HG03520 (cell line): Measurements from ENCODE around the gene CXCL6.

Experiments
- ATAC-seq: cut with Tn5 transposase; IDR thresholded peaks from one replicate; pipeline ENCODE4 v1.9.1; 2021; ENCODE audit warnings: mild to moderate bottlenecking, moderate library complexity; ENCODE audit not compliant: unreplicated experiment

CXCL6 gene

DNA sequence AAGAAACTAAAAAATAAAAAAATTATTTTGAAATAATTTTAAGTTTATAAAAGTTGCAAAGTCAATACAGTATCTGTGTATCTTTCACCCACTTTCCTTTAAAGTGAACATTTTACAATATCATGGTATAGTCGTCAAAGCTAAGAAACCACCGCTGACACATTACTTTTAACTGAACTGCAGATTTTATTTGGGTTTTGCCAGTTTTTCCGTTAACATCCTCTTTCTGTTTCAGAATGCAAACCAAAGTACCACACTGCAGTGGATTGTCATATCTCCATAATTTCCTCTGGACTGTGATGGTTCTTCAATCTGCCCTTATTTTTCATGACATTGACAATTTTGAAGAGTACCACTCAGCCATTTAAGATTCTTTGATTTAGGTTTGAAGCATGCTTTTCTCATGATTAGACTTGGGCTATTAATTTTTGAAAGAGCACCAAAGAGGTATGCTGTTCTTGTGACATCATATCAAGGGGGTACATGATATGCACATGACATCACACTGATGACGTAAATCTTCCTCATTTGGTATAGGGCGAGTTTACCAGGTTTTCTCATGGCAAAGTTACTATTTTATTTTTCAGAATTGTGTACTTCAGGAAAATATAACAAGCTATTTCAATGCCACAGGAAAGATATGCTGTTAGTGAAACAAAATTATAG is 29.1 kb downstream of the CXCL6 start:
- no peak for ATAC-seq

DNA sequence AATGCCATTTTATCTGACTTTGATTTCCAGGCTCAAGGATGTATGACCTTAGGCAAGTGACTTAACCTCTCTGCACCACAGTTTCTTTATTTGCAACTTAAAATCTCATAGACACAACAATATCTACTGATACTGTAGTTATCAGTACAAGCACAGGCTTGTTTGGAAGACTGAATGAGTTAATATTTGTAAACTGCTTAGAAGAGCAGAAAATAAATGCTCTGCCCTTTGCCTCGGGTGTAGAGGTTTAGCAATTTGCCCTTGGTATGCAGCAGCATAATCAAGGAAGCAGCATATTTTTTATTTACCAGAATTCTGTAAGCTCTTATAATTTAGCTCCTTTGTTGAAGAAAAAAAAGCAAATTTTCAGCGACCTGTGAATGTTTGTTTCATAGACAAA is 29.8 kb downstream of the CXCL6 start:
- no peak for ATAC-seq

DNA sequence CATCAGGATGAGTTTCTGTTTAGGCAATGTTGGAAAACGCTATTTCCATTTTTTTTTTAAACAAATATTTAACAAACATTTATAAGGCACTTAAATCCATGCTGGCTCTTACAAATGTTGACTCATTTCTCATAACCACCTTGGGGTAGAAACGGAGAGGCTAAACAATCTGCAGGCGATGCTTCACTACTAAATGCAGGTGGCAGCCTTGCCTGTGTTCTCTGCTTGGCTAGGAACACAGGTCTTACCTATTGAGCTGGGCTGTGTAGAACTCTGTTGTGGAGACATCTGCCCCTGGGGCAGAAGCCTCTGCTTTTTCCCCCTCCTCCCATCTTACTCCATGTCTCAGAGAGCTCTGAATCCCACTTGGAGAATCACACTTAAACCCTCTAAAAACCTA is 31.3 kb downstream of the CXCL6 start:
- ATAC-seq = no peak

DNA sequence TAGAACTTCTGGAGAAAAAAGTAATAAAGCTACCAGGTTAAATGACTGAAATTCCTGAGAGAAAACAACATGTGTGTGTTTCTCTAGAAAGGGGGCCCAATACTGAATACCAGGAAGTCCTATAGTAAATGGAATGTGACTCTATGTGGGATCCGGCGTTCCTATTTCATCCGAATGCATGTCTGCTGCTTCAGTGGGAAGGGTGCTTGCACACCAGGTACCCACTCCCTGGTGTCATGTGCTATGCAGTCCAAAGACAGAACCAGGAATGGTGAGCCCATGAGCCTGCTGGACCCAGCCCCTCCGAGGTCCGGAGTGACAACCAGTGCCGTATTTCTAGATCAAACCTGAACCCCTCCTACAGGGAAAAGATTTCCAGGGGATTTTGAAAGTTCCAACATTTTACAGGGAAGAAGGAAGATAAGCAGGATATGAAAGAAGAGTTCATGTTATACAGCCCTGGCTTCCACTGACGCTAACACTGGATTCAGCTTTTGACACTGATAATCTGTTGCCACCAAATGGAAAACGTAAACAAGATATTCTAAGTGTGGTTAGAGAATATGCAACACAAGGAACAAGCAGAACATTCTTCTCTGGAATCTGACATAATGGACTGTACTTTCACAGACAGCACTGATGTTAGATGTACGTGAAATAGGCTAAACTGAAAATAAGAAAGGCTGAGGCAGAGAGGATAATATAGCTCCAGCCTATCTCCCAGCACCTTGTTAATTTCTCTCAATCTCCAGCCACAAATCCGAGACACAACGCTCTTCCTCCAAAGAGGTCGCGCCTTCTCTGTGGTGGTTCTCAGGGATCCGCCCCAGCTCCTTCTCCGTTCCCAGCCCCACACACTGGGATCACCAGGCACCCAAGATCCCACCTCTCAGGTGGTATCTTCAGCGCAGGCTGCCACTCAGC is 32.0 kb downstream of the CXCL6 start:
- ATAC-seq = no peak

DNA sequence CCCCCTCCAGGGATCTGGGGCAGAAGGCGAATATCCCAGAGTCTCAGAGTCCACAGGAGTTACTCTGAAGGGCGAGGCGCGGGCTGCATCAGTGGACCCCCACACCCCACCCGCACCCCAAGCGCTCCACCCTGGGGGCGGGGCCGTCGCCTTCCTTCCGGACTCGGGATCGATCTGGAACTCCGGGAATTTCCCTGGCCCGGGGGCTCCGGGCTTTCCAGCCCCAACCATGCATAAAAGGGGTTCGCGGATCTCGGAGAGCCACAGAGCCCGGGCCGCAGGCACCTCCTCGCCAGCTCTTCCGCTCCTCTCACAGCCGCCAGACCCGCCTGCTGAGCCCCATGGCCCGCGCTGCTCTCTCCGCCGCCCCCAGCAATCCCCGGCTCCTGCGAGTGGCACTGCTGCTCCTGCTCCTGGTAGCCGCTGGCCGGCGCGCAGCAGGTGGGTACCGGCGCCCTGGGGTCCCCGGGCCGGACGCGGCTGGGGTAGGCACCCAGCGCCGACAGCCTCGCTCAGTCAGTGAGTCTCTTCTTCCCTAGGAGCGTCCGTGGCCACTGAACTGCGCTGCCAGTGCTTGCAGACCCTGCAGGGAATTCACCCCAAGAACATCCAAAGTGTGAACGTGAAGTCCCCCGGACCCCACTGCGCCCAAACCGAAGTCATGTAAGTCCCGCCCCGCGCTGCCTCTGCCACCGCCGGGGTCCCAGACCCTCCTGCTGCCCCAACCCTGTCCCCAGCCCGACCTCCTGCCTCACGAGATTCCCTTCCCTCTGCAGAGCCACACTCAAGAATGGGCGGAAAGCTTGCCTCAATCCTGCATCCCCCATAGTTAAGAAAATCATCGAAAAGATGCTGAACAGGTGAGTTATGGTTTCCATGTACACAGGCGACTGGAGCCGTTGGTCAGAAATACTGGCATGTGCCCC is 32.9 kb downstream of the CXCL6 start, which contains the start of gene CXCL1:
Gene CXCL1, plus strand, starts transcription at position 264 of the 926 bp plus-strand sequence. Its CDS starts 78 bp downstream, at position 342.
- no peak for ATAC-seq

DNA sequence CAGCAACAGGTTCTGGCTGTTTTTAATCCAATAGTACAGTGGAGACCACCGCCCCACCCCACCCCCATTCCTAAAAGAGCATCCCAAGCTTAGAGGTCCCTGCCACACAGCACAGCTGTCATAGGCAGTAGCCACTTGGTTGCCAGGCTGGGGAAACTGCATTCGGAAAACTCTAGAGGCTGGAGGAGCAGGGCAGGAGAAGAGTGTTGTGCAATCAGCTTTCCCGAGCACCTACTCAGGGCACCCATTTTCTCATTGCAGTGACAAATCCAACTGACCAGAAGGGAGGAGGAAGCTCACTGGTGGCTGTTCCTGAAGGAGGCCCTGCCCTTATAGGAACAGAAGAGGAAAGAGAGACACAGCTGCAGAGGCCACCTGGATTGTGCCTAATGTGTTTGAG is 33.8 kb downstream of the CXCL6 start:
- ATAC-seq = no peak

DNA sequence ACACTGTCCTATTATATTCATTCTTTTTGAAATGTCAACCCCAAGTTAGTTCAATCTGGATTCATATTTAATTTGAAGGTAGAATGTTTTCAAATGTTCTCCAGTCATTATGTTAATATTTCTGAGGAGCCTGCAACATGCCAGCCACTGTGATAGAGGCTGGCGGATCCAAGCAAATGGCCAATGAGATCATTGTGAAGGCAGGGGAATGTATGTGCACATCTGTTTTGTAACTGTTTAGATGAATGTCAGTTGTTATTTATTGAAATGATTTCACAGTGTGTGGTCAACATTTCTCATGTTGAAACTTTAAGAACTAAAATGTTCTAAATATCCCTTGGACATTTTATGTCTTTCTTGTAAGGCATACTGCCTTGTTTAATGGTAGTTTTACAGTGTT is 34.3 kb downstream of the CXCL6 start:
- no peak for ATAC-seq

DNA sequence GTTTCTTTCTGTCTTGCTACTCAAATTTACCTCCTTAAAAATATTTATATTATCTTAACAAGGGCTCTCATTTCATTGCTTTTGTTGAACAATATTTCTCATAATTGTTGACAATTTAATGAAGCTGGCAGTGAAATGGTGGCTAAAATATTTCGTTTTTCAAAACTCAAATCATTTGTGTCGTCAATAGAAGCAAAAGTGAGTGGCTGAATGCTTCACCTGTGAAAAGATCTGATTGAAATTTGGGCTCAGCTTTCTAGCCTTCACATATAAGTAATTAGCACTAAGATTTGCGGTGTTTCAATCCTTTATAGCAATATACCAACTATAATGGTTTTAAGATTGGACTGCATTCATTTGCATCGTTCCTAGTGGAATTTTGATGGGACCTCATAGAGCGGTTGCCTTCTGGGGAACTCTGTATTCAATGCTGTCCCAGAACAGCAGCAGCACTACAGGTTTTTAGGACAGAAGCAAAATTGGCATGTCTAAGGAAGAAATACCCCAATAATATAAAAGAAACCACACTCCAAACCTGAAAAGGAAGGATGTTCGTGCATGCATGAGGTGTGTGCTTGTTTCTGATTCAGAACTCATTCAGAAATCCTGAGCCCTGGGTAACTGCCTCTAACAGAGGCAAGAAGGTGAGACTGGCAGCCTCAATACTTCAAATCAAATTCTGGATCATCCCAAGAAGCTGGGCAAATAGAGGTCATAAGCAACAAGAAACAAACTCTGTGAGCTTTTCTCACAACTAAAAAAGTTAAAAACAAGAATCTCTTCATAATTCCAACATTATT is 35.2 kb downstream of the CXCL6 start:
- ATAC-seq = no peak

DNA sequence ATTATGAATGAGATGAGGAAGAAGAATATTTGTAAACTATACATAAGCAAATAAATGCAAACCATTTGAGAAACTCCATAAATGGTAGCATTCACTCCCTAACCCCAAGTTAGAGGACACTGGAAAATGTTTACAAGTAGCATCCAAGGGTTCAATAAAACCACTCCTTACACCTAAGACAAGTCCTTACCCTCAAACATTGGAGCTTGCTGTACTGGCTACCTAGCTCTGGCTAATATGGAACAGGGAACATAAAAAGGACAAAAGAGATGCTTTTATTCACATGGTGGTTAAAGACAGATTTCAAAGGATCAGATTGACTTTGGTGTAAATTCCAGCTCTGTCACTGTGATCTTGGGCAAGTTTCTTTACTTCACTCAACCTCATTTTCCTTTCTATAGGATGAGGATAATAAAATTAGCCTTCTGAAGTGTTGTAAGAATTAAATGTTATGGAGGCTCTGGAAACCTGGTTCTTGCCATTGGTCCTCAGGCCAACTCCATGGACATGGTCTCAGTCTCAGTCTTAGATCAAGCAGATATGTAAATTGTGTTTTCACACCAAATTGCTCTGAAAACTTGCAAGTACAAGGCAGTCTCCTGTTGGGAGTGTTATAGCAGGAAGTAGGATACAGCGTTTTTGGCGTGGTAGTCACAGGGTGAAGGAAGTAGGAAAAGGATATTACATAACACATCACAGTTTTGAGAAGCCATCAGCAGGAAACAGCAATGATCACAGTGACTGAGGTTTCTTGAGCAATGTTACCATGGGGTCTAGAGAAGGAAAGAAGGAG is 36.0 kb downstream of the CXCL6 start:
- no peak for ATAC-seq

DNA sequence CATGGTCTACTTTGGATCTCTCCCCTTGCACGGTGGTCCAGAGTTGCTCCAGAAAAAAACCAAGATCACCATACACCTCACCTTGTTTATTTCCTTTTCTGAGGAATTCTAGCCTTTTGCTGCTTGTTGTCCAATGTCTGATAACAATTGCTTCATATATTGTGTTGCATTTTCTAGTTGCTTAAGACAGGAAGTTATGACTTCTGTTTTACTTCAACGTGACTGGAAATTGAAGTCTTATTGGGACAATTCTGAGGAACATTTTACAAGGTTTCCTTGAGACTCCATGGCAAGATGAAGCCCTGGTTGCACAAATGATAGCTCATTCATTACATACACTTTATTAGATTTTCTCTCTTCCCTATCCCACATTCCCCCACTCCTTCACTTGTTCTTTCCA is 37.9 kb downstream of the CXCL6 start:
- no peak for ATAC-seq

DNA sequence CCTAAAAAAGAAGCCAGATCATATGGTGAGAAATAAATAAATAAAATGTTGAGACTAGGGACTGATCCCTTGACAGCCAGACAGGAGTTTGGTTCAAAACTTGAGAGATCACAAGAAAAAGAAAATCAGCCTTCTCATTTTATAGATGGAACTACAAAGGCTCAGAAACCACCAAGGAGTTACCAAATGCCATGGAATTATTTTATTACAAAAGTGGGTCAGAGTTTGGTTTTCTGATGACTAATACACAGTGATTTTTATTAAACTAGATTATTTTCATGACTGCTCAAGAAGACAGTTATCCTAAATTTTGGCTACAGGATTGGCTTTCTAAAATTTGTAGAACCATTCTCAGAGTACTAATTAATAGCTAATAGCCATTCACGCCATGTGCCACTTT is 38.9 kb downstream of the CXCL6 start:
- no peak for ATAC-seq

DNA sequence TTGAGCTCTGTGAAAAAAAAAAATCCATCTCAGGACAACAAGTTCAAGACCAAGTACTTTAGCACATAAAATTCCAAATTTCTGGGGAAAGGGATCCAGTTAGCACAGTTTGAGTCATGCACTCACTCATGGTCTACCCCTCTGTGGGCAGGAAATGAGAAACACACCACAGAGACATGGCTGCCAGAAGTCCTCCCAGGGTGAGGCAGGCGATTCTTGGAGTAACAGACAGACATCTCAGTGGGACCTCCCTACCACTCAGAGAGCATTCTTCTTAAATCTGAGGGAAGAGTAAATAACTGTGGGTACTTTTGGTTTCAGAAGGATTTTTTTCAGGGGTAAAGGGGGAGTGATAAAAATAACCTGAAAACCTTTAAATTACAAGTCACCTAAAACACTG is 46.8 kb downstream of the CXCL6 start:
- ATAC-seq = no peak

DNA sequence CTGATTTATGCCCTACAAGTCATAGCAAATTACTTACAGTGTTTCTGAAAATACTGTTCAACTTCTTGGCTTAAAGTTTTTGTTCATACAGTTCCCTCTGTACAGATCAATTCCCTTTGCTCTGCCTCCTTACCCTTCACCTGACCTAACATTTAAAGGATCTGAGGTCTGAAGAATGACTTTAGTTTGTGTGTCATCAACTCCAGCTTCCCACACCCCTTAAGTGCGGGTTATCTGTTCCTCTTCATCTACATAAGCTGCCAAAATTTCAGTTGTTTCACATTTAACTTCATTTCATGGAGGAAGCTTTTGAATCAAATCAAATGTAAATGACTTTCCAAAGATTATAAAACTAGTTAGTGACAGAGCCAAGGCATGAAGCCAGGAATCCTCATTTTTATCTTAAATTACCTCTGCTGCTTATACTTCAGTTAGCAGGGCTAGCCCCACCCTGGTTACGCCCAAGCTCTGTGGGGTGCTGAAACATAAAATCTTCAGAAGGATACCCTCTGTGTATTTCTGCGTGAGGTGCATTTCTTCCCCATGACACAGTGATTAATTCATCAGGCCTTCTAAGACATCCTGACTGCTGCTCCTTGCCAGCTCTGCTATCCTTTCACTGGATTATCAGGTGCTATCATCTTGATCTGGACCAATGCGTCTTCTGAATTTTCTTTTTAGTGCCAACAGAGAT is 49.2 kb downstream of the CXCL6 start:
- ATAC-seq = no peak
